ENCODE data around the gene LDLRAD4.

GRCh38 chr18:13173578-13174145 is 44.9 kb upstream of the LDLRAD4 start:
- TF ChIP-seq POLR2AphosphoS5 (IDR thresholded peaks at IDR 0.05; ENCODE audit: borderline replicate concordance, low read depth, low read length), result no peak
- no peak for TF ChIP-seq EZH2 (IDR thresholded peaks at IDR 0.05)

Data from SK-N-MC (cell line).